Measurements from ENCODE around the gene RTRAF. TPM values are rescaled to one million over a fixed set of nuclear protein-coding genes. Genes with fewer than 3 reads are reported as not detected.

Gene RTRAF
- total RNA-seq, 1 experiment from 2014 or later = 282 TPM

- TF ChIP-seq, protein P1, sequence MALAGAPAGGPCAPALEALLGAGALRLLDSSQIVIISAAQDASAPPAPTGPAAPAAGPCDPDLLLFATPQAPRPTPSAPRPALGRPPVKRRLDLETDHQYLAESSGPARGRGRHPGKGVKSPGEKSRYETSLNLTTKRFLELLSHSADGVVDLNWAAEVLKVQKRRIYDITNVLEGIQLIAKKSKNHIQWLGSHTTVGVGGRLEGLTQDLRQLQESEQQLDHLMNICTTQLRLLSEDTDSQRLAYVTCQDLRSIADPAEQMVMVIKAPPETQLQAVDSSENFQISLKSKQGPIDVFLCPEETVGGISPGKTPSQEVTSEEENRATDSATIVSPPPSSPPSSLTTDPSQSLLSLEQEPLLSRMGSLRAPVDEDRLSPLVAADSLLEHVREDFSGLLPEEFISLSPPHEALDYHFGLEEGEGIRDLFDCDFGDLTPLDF (CRISPR knock-in tag; IDR thresholded peaks at IDR 0.05) = 0 out of 2 replicates have a peak, but pooled peaks have one; percentile 21
- TF ChIP-seq ZNF263 (CRISPR knock-in tag; IDR thresholded peaks at IDR 0.05; ENCODE audit: low read depth) (no peak), ZBTB43 (CRISPR knock-in tag; IDR thresholded peaks at IDR 0.05) (no peak), GABPB1 (CRISPR knock-in tag; IDR thresholded peaks at IDR 0.05) (no peak), FOXJ3 (CRISPR knock-in tag; IDR thresholded peaks at IDR 0.05; ENCODE audit: borderline replicate concordance) (no peak), ATF6 (CRISPR knock-in tag; IDR thresholded peaks at IDR 0.05) (no peak), ETV6 (CRISPR knock-in tag; IDR thresholded peaks at IDR 0.05) (no peak), ERG (CRISPR knock-in tag; IDR thresholded peaks at IDR 0.05) (no peak), ZBTB21 (CRISPR knock-in tag; IDR thresholded peaks at IDR 0.05; ENCODE audit: borderline replicate concordance) (no peak), ZNF425 (CRISPR knock-in tag; conservative IDR thresholded peaks at IDR 0.05) (no peak), JAZF1 (CRISPR knock-in tag; IDR thresholded peaks at IDR 0.05) (no peak), AR (CRISPR knock-in tag; IDR thresholded peaks at IDR 0.05) (no peak), NFYB (CRISPR knock-in tag; conservative IDR thresholded peaks at IDR 0.05; ENCODE audit: low read depth) (peak; percentile 92), ZSCAN18 (CRISPR knock-in tag; IDR thresholded peaks at IDR 0.05) (no peak), NFE2L1 (CRISPR knock-in tag; IDR thresholded peaks at IDR 0.05) (no peak), CREB1 (CRISPR knock-in tag; IDR thresholded peaks at IDR 0.05) (no peak), ATF1 (CRISPR knock-in tag; IDR thresholded peaks at IDR 0.05) (no peak), IRF1 (CRISPR knock-in tag; IDR thresholded peaks at IDR 0.05) (no peak), PREB (CRISPR knock-in tag; IDR thresholded peaks at IDR 0.05; ENCODE audit: borderline replicate concordance) (no peak)
- TF ChIP-seq, protein P2, sequence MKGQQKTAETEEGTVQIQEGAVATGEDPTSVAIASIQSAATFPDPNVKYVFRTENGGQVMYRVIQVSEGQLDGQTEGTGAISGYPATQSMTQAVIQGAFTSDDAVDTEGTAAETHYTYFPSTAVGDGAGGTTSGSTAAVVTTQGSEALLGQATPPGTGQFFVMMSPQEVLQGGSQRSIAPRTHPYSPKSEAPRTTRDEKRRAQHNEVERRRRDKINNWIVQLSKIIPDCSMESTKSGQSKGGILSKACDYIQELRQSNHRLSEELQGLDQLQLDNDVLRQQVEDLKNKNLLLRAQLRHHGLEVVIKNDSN (CRISPR knock-in tag; IDR thresholded peaks at IDR 0.05) = no peak
These were observed at the start of gene RTRAF (continued) for GRCh38 chr14:51989293-51990234.

Data from WTC11 (cell line).